Thymus (tissue), 11 donors: ENCODE data around the gene FOXN4. TPM values are rescaled to one million over a fixed set of nuclear protein-coding genes. Genes with fewer than 3 reads are reported as not detected.

Experiments
- DNase-seq, 9 donors: peaks; one replicate each; pipeline ENCODE4 v3.0.0-alpha.2; 2013; ENCODE audit warnings: low spot score in 9 of 9, low read depth in 6 of 9, missing footprints in 1 of 9
- H3K27ac ChIP-seq, 2 donors: one replicate each; pipeline ENCODE4 v1.5.1; 2013; ENCODE audit warnings: control low read depth in 1 of 2, low read depth in 1 of 2, low read length in 1 of 2, mild to moderate bottlenecking in 1 of 2, moderate library complexity in 1 of 2
- H3K27me3 ChIP-seq, 2 donors: one replicate each; pipeline ENCODE4 v1.5.1; 2013; ENCODE audit warnings: low read length in 1 of 2; ENCODE audit not compliant: control insufficient read depth in 2 of 2, insufficient read depth in 1 of 2
- H3K36me3 ChIP-seq, 2 donors: one replicate each; pipeline ENCODE4 v1.5.1; 2013; ENCODE audit warnings: low read length in 1 of 2, mild to moderate bottlenecking in 1 of 2, moderate library complexity in 1 of 2; ENCODE audit not compliant: control insufficient read depth in 2 of 2, insufficient read depth in 2 of 2
- H3K4me1 ChIP-seq, 2 donors: one replicate each; pipeline ENCODE4 v1.5.1; 2013; ENCODE audit warnings: low read length in 2 of 2; ENCODE audit not compliant: control insufficient read depth in 2 of 2, insufficient read depth in 2 of 2
- H3K4me3 ChIP-seq, 2 donors: one replicate each; pipeline ENCODE4 v1.5.1; 2013; ENCODE audit warnings: low read length in 2 of 2, control low read depth in 1 of 2, mild to moderate bottlenecking in 1 of 2
- H3K9me3 ChIP-seq, 2 donors: one replicate each; pipeline ENCODE4 v1.5.1; 2013; ENCODE audit warnings: low read length in 1 of 2, mild to moderate bottlenecking in 1 of 2; ENCODE audit not compliant: control insufficient read depth in 2 of 2, insufficient read depth in 1 of 2
- WGBS: extraction: QIAGEN DNeasy Blood & Tissue Kit; methylation state at CpG from one replicate; pipeline ENCODE4 v1.1.7; 2013; 5-methylcytosine and 5-hydroxymethylcytosine counted together
- polyA plus RNA-seq: library from polyadenylated mRNA; stranded (reverse); fragments of 200-250 nt; gene quantifications from one replicate; pipeline ENCODE4 v1.2.3, GENCODE V29; 2013
- total RNA-seq: library from RNA; stranded (reverse); fragments of 120-200 nt; gene quantifications from one replicate; pipeline ENCODE4 v1.2.4, GENCODE V29; 2013
- donor health status: healthy.

FOXN4 gene
- total and polyA plus RNA-seq, 2 donors: 0.14 TPM; not detected in 1

DNA sequence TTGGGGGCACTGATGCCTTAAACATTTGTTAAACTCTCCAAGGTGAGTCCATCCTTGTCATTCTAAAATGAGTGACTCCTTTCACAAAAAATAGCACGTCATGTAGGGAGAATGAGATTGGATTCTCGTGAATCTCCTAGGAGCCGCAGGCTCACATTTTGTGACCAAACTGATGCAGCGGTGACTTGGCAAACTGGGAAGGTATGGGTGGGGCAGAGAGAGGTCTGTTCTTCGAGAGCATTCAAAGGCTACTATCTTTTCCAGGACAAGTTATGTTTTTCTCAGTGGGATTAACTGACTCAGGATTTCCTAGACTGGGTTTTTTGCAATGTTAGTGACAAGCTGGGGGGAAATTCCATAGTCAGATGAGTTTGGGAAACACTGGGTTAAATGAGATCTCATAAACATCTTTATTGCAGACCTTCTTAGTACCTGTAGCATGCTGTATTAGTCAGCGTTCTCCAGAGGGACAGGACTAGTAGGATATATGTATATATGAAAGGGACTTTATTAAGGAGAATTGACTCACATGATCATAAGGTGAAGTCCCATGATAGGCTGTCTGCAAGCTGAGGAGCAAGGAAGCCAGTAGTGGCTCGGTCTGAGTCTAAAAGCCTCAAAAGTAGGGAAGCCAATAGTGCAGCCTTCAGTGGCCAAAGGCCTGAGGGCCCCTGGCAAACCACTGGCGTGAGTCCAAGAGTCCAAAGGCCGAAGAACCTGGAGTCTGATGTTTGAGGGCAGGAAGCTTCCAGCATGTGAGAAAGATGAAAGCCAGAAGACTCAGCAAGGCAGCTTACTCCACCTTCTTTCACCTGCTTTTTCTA is 61.0 kb downstream of the FOXN4 start:
- no peaks in the 10 kb centered on the region for H3K4me1 ChIP-seq
- no peak overlapping the region for H3K27ac ChIP-seq
- H3K9me3 ChIP-seq: no peaks in the 10 kb centered on the region
- WGBS: 97% methylated on average over 9 of the region's 9 CpGs
- DNase-seq: no peak
- H3K27me3 ChIP-seq: no peaks in the 10 kb centered on the region
- H3K36me3 ChIP-seq: peaks cover 0 to 7% of the 10 kb centered on the region in 2 donors
- H3K4me3 ChIP-seq: no peak overlapping the region

DNA sequence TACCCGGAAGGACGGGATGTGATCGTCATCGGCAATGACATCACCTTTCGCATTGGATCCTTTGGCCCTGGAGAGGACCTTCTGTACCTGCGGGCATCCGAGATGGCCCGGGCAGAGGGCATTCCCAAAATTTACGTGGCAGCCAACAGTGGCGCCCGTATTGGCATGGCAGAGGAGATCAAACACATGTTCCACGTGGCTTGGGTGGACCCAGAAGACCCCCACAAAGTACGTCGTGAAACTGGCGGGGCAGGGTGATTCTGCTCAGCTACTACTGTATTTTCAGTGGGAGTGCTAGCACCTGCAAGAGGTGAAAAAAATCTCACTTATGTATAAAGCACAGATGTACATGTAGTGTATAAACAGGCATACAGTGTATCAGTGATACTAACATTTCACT is 62.9 kb downstream of the FOXN4 start:
- Histone ChIP-seq H3K4me1 (no peaks in the 10 kb centered on the region), H3K27ac (no peak overlapping the region), H3K9me3 (no peaks in the 10 kb centered on the region), H3K4me3 (no peak overlapping the region), H3K36me3 (peaks cover 2 to 18% of the 10 kb centered on the region in 2 donors), H3K27me3 (no peaks in the 10 kb centered on the region)
- DNase-seq: no peak
- 98% methylated on average over 15 of the region's 15 CpGs for WGBS

DNA sequence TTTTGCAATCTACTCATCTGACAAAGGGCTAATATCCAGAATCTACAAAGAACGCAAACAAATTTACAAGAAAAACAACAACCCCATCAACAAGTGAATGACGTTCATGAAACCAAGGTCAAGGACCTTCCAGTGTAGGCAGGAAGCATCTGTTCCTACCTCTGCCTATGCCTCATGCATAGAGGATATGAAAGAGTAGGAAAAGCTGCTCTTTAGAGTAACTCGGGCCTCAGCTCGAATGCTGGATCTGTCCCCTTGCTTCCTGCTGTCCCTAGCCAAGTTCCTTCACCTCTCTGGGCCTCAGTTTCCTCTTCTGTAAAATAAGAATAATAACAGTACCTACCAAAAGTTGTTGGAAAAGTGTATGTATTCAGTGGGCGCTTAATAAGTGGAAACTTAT is 65.0 kb downstream of the FOXN4 start:
- H3K27me3 ChIP-seq: no peaks in the 10 kb centered on the region

GRCh38 chr12:109241936-109242335 is 67.1 kb downstream of the FOXN4 start:
- no peak overlapping the region for H3K27ac ChIP-seq
- no peaks in the 10 kb centered on the region for H3K9me3 ChIP-seq
- H3K27me3 ChIP-seq: no peaks in the 10 kb centered on the region
- peaks cover 2 to 22% of the 10 kb centered on the region in 2 donors for H3K36me3 ChIP-seq
- 97% methylated on average over 5 of the region's 5 CpGs for WGBS
- DNase-seq: no peak
- H3K4me3 ChIP-seq: no peak overlapping the region
- no peaks in the 10 kb centered on the region for H3K4me1 ChIP-seq

More for the DNA sequence above, 65.0 kb downstream of the FOXN4 start:
- no peaks in the 10 kb centered on the region for H3K9me3 ChIP-seq
- peaks cover 2 to 18% of the 10 kb centered on the region in 2 donors for H3K36me3 ChIP-seq
- H3K4me3 ChIP-seq: no peak overlapping the region
- no peak overlapping the region for H3K27ac ChIP-seq
- 86% methylated on average over 5 of the region's 5 CpGs for WGBS
- no peak for DNase-seq
- no peaks in the 10 kb centered on the region for H3K4me1 ChIP-seq

DNA sequence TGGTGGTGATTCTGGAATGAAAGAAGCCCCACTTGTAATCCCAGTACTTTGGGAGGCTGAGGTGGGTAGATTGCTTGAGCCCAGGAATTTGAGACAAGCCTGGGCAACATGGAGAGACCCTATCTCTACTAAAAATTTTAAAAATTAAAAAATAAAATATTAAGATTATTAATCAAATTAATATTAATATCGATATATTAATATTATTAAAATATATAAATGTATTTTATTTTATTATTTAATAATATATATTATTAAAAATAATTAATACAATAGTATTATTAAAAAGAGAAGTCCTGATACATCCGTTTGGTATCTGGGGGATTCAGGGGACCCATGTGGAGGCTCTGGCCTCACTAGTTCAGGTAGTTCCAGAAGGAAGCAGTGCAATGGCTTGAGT is 68.7 kb downstream of the FOXN4 start:
- H3K36me3 ChIP-seq: peaks cover 2 to 19% of the 10 kb centered on the region in 2 donors
- WGBS: 95% methylated on average over 2 of the region's 2 CpGs
- no peak for DNase-seq
- no peak overlapping the region for H3K4me3 ChIP-seq
- H3K4me1 ChIP-seq: no peaks in the 10 kb centered on the region
- no peak overlapping the region for H3K27ac ChIP-seq
- H3K27me3 ChIP-seq: no peaks in the 10 kb centered on the region
- H3K9me3 ChIP-seq: no peaks in the 10 kb centered on the region

DNA sequence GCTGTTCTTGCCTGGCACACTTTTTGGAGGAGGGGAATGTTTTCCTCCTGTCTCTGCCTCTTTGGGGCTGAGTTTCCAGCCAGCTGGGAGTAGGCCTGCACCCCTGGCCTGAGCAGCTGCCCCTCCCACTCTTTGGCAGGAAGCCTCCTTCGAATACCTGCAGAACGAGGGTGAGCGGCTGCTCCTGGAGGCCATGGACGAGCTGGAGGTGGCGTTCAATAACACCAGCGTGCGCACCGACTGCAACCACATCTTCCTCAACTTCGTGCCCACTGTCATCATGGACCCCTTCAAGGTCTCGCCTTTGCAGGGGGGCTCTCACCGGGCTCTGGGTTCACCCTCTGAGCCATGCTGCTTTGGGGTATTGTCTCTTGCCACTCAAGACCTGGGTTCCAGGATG is 69.4 kb downstream of the FOXN4 start:
- H3K4me3 ChIP-seq: no peak overlapping the region
- H3K36me3 ChIP-seq: peaks cover 2 to 19% of the 10 kb centered on the region in 2 donors
- H3K4me1 ChIP-seq: no peaks in the 10 kb centered on the region
- no peaks in the 10 kb centered on the region for H3K9me3 ChIP-seq
- no peak for DNase-seq
- WGBS: 98% methylated on average over 11 of the region's 11 CpGs
- H3K27ac ChIP-seq: no peak overlapping the region
- H3K27me3 ChIP-seq: no peaks in the 10 kb centered on the region

DNA sequence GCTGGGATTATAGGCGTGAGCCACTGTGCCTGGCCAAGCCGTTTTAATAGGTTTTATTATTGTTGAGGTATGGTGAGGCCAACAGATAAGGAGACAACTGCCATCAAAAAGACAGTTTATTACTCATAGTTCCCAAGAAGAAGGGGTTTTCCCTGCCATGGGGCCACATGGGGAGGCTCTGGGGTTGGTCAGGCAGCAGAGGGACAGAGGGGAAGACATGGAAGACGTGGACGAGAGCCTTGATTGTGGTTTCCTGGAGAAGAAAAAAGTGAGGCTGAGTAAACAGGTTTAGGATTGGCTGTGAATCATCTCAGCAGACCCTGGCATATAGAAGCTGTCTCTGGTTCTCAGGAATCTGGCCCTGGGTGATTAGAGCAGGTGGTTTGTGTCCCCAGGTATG is 69.9 kb downstream of the FOXN4 start:
- Histone ChIP-seq H3K4me1 (no peaks in the 10 kb centered on the region), H3K36me3 (peaks cover 2 to 18% of the 10 kb centered on the region in 2 donors), H3K27ac (no peak overlapping the region), H3K27me3 (no peaks in the 10 kb centered on the region), H3K9me3 (no peaks in the 10 kb centered on the region), H3K4me3 (no peak overlapping the region)
- 97% methylated on average over 4 of the region's 4 CpGs for WGBS
- DNase-seq: no peak

DNA sequence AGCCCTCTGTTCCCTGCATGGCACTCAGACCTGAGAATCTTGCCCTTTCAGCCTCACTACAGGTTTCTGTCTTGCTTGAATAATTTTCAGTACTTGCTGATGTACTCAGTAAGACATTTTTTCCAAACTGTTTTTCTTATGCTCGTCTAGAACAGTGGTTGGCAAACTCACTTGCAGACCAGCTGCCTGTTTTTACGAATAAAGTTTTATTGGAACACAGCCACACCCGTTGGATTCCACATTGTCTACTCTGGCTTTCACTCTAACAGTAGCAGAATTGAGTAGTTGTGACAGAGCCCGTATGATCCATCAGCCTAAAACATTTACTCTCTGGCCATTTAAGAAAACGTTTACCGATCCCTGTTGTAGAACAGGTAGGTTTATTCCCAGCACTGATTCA is 72.8 kb downstream of the FOXN4 start:
- Histone ChIP-seq H3K27me3 (no peaks in the 10 kb centered on the region), H3K9me3 (no peaks in the 10 kb centered on the region), H3K4me3 (no peak overlapping the region), H3K4me1 (no peaks in the 10 kb centered on the region), H3K36me3 (peaks cover 0 to 19% of the 10 kb centered on the region in 2 donors), H3K27ac (no peak overlapping the region)
- no peak for DNase-seq
- 98% methylated on average over 6 of the region's 6 CpGs for WGBS

GRCh38 chr12:109234012-109234411 is 75.1 kb downstream of the FOXN4 start:
- Histone ChIP-seq H3K36me3 (peaks cover 0 to 23% of the 10 kb centered on the region in 2 donors), H3K4me3 (no peak overlapping the region), H3K27me3 (no peaks in the 10 kb centered on the region), H3K9me3 (no peaks in the 10 kb centered on the region), H3K27ac (no peak overlapping the region), H3K4me1 (no peaks in the 10 kb centered on the region)
- 93% methylated on average over 15 of the region's 15 CpGs for WGBS
- DNase-seq: no peak
